ENCODE measurements around the gene AIPL1. TPM values are rescaled to one million over a fixed set of nuclear protein-coding genes. Genes with fewer than 3 reads are reported as not detected.

Gene AIPL1
- total RNA-seq, 2 donors from 2014 or later: not detected

DNA sequence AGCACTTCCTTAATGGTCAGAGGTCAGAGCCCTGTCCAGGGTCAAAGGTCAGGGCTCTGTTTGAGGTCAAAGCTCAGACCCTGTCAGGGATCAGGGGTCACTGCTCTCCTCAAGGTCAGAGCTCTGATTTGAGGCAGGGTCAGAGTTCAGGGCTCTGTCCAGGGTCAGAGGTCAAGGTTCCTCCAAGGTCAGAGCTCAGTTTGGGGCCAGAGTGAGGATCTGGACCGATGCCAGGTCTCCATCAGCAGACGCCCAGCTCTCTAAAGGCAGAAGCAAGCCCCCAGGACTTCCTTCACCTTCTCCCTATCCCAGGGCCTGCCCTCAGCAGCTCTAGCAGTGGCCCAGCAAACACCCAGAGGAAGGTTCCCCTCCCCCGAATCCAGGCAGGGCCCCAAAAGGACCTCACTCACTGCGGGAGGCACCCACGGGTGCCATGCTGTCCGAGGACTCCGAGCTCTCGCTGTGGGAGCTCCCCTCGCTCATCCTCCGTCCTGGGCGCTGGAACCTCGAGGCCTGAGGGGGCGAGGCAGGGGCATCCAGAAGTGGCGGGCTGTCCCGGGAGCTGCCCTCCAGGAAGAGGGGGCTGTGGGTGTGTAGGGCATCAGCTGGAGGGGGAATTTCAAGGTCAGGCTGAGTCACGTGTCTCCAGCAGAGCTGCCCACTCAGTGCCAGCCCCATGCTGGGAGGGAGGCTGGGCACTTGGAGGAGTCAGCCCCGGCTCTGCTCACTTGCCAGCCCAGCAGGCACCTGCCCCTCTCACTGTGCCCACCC is 36.0 kb upstream of the AIPL1 start:
- Mint-ChIP-seq H3K27ac (no peak overlapping the region), H3K9me3 (no peaks in the 10 kb centered on the region), H3K36me3 (no peaks in the 10 kb centered on the region)
- ATAC-seq: no peak
- no peak for DNase-seq (ENCODE audit: low spot score in 2 of 2)

- DNase-seq (ENCODE audit: low spot score in 2 of 2) (no peak), ATAC-seq (no peak)
- H3K9me3 Mint-ChIP-seq: no peaks in the 10 kb centered on the region
- peak overlapping the region in 1 of 2 donors; percentile 75 for H3K27ac Mint-ChIP-seq
- no peaks in the 10 kb centered on the region for H3K36me3 Mint-ChIP-seq
Measured at GRCh38 chr17:6470146-6470718, 35.3 kb upstream of the AIPL1 start.

- Mint-ChIP-seq H3K27ac (no peak overlapping the region), H3K36me3 (no peaks in the 10 kb centered on the region), H3K9me3 (no peaks in the 10 kb centered on the region)
- DNase-seq (ENCODE audit: low spot score in 2 of 2): no peak
- ATAC-seq: no peak
Measured at GRCh38 chr17:6468051-6468790, 33.3 kb upstream of the AIPL1 start.

DNA sequence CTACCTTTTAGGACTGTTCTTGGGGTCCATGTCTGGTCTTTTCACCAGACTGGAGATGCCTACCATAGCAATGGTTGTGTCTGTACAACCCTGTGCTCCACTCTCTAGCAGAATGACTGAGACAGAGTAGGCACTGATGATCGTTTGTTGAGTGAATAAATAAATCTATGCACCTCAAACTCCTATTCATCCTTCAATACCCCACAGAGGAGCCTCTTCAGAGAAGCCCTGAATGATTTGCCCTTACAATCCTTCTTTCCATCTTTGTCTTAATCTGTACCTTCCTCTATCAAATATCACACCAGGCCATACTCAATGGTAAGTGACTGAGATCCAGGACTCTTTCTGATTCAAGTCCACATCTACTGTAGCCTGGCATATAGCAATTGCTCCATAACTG is 32.6 kb upstream of the AIPL1 start:
- no peak for DNase-seq (ENCODE audit: low spot score in 2 of 2)
- H3K9me3 Mint-ChIP-seq: no peaks in the 10 kb centered on the region
- H3K36me3 Mint-ChIP-seq: no peaks in the 10 kb centered on the region
- H3K27ac Mint-ChIP-seq: no peak overlapping the region
- ATAC-seq: no peak

DNA sequence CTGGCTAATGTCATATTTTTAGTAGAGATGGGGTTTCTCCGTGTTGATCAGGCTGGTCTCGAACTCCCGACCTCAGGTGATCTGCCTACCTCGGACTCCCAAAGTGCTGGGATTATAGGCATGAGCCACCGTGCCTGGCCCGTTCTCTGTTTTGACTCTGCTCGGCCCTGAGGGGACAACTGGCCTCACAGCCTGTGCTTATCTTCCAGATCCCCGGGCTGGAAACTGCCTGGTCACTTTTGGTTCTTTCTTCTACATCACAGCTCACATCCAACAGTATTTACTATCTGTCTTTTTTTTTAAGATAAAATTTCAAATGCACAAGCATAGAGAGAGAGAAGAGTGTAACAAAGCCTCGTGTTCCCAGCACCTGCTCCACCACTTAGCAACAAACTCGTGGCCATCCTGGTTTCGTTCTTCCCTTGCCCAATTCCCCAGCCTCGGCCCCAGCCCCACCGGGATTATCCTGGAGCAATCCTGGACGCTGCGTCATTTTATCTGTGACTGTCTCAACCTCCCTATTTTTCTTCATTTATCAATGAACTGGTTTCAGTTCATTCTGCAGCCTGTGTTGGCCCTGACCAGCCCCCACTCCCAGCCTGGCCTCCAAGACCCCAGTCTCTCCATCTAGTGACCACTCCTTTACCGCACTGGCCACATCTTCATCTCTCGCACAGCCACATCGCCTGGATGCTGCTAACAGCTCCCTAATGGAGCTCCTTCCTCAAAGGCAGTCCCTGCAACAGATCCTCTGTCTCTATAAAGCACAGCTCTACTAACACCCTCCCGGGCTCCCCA is 30.5 kb upstream of the AIPL1 start:
- ATAC-seq (no peak), DNase-seq (ENCODE audit: low spot score in 2 of 2) (no peak)
- no peaks in the 10 kb centered on the region for H3K36me3 Mint-ChIP-seq
- H3K9me3 Mint-ChIP-seq: no peaks in the 10 kb centered on the region
- no peak overlapping the region for H3K27ac Mint-ChIP-seq

DNA sequence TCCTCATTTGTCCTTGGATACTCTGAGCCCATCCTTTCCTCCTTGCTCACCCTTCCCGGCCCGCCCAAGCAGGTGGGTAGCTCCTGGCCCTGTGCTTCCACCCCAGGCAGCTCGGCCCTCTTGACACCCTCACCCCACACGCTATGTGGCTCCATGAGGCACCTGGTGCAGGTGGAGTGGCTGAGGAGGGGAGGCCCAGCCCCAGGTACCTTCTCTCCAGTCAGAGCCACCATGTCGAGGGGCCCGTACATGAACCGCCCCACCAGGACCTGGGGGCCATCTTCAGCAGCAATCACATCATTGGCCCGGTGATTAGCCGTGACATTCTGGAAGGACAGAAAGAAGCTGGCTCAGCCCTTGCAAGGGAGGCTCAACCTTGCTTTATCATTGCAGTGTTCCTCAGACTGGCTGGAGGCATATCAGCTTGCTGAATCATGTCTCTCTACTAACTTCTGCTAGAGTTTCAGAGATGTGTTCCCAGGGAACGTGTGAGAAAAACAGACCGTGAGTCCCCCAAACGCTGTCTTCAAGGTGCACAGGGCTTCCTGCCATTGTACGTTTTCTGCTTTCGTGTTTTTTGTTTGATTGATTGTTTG is 29.6 kb upstream of the AIPL1 start:
- no peak overlapping the region for H3K27ac Mint-ChIP-seq
- H3K36me3 Mint-ChIP-seq: no peaks in the 10 kb centered on the region
- no peak for ATAC-seq
- H3K9me3 Mint-ChIP-seq: no peaks in the 10 kb centered on the region
- no peak for DNase-seq (ENCODE audit: low spot score in 2 of 2)

GRCh38 chr17:6463616-6464445 is 28.9 kb upstream of the AIPL1 start:
- Mint-ChIP-seq H3K36me3 (no peaks in the 10 kb centered on the region), H3K9me3 (no peaks in the 10 kb centered on the region), H3K27ac (no peak overlapping the region)
- ATAC-seq (no peak), DNase-seq (ENCODE audit: low spot score in 2 of 2) (no peak)

GRCh38 chr17:6462692-6463091 is 27.8 kb upstream of the AIPL1 start:
- H3K9me3 Mint-ChIP-seq: no peaks in the 10 kb centered on the region
- peak overlapping the region in 1 of 2 donors; percentile 10 for H3K27ac Mint-ChIP-seq
- H3K36me3 Mint-ChIP-seq: no peaks in the 10 kb centered on the region
- DNase-seq (ENCODE audit: low spot score in 2 of 2): no peak
- ATAC-seq: no peak

GRCh38 chr17:6461792-6462524 is 27.0 kb upstream of the AIPL1 start:
- Mint-ChIP-seq H3K27ac (peak overlapping the region in 1 of 2 donors; percentile 10), H3K36me3 (no peaks in the 10 kb centered on the region), H3K9me3 (no peaks in the 10 kb centered on the region)
- DNase-seq (ENCODE audit: low spot score in 2 of 2) (no peak), ATAC-seq (peak; percentile 84 to 86)

GRCh38 chr17:6461246-6461645 is 26.3 kb upstream of the AIPL1 start:
- ATAC-seq (no peak), DNase-seq (ENCODE audit: low spot score in 2 of 2) (no peak)
- Mint-ChIP-seq H3K9me3 (no peaks in the 10 kb centered on the region), H3K27ac (no peak overlapping the region), H3K36me3 (no peaks in the 10 kb centered on the region)

GRCh38 chr17:6460531-6461161 is 25.7 kb upstream of the AIPL1 start:
- no peaks in the 10 kb centered on the region for H3K36me3 Mint-ChIP-seq
- no peak for DNase-seq (ENCODE audit: low spot score in 2 of 2)
- ATAC-seq: no peak
- no peaks in the 10 kb centered on the region for H3K9me3 Mint-ChIP-seq
- no peak overlapping the region for H3K27ac Mint-ChIP-seq

DNA sequence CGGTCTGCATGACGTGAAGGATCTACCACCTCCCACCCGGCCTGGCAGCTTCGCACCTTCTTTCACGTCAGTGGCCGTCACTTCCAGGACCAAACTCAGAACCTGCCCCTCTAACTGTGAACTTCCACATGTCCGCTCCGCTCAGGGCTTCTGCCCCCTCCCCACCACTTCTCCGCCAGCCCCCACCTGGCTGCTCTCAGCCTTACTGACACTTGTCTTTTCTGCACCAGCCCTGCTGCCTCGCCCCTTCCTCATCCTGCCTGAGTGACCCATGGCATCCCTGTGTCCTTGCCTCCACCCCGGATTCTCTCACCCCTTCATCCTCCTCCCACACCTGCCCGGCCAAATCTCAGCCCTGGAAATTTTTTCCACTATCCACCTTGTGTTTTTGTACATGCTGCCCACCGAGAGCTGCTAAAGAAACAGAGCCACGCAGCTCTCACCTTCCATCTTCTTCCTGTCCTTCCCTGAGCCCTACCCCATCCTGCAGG is 23.6 kb upstream of the AIPL1 start:
- no peak for DNase-seq (ENCODE audit: low spot score in 2 of 2)
- H3K36me3 Mint-ChIP-seq: no peaks in the 10 kb centered on the region
- no peak for ATAC-seq
- no peaks in the 10 kb centered on the region for H3K9me3 Mint-ChIP-seq
- H3K27ac Mint-ChIP-seq: no peak overlapping the region

DNA sequence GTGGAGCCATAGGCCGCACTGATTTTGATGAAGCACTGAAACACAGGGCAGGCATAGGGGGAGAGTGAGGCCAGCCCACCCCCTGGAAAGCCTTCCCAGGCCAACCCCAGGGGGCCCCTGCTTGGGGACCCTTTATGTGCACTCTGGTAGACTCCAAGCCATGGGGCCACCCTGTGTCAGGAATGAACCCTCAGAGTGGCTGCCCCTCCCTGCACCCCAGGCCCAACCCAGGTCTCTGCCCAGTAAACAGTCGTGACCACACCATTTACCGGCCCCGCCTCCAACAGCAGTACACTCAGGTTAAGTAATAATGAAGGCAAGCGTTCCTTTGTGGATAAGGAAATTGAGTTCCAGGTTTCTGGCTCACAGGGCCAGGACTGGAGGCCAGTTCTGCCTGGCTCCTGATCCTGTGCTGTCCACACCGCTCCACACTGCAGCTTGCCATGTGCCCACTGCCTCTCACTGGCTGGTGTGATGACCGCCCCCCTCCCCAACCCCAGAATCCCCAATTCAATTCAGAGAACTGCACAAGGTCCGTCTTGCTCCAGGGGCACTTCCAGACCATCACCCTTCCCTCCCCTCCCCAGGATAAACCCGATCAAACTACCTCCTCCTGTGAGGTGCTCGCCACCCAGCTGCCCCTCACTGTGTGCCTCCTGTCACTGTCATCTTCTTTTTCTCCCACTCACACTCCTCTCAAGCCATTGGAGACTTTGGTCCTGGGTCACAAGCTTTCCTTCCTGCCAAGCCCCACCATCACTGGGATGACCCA is 23.0 kb upstream of the AIPL1 start:
- Mint-ChIP-seq H3K27ac (no peak overlapping the region), H3K36me3 (no peaks in the 10 kb centered on the region), H3K9me3 (no peaks in the 10 kb centered on the region)
- DNase-seq (ENCODE audit: low spot score in 2 of 2) (no peak), ATAC-seq (no peak)
